CD14-positive monocyte (primary cell): ENCODE data around the gene PXDN. TPM values are rescaled to one million over a fixed set of nuclear protein-coding genes. Genes with fewer than 3 reads are reported as not detected.

Experiments used
- DNase-seq, 3 donors: peaks; one replicate each; pipeline ENCODE4 v3.0.0-alpha.2; 2011 to 2022
- H2AFZ ChIP-seq: 2 replicates; pipeline ENCODE4 v1.6.0; 2012; ENCODE audit warnings: mild to moderate bottlenecking, low read depth, low read length, inconsistent platforms; ENCODE audit not compliant: insufficient read depth, poor library complexity, severe bottlenecking
- H3K27ac ChIP-seq, 2 donors: 1 replicate in 1 of 2; 2 replicates in 1 of 2; pipeline ENCODE4 v1.5.1; 2012 to 2013; ENCODE audit warnings: low read length in 2 of 2, control low read depth in 1 of 2, inconsistent platforms in 1 of 2, low read depth in 1 of 2, mild to moderate bottlenecking in 1 of 2
- H3K27me3 ChIP-seq, 2 donors: one replicate each; pipeline versions ENCODE4 v1.6.0 to v1.6.1; 2011 to 2013; ENCODE audit warnings: low read length in 2 of 2; ENCODE audit not compliant: control insufficient read depth in 2 of 2, insufficient read depth in 2 of 2
- H3K36me3 ChIP-seq, 2 donors: replicated peaks in 1 of 2; 1 replicate in 1 of 2; 2 replicates in 1 of 2; pipeline versions ENCODE4 v1.5.1 to v1.6.1; 2012 to 2013; ENCODE audit warnings: low read length in 2 of 2, control low read depth in 1 of 2, inconsistent platforms in 1 of 2, mild to moderate bottlenecking in 1 of 2; ENCODE audit not compliant: insufficient read depth in 2 of 2, control insufficient read depth in 1 of 2
- H3K4me1 ChIP-seq, 2 donors: 1 replicate in 1 of 2; 2 replicates in 1 of 2; pipeline versions ENCODE4 v1.5.1 to v1.6.1; 2012 to 2013; ENCODE audit warnings: low read length in 2 of 2, control low read depth in 1 of 2, inconsistent platforms in 1 of 2, mild to moderate bottlenecking in 1 of 2, moderate library complexity in 1 of 2; ENCODE audit not compliant: insufficient read depth in 2 of 2, control insufficient read depth in 1 of 2
- H3K4me2 ChIP-seq: replicated peaks from 2 replicates; pipeline ENCODE3; 2012; ENCODE audit warnings: low read length, moderate library complexity, mild to moderate bottlenecking; ENCODE audit not compliant: poor library complexity, severe bottlenecking; ENCODE audit errors: extremely low read depth
- H3K4me3 ChIP-seq, 3 experiments: fragments of 200-600 bp in 1 of 3; sonication (generic) in 1 of 3; replicated peaks in 1 of 3; 1 replicate in 2 of 3; 2 replicates in 1 of 3; pipeline ENCODE4 v1.5.1; 2011 to 2013; ENCODE audit warnings: low read length in 3 of 3, mild to moderate bottlenecking in 3 of 3, control low read depth in 2 of 3, low read depth in 2 of 3, inconsistent platforms in 1 of 3, moderate library complexity in 1 of 3
- H3K79me2 ChIP-seq: 2 replicates; pipeline ENCODE4 v1.6.0; 2012; ENCODE audit warnings: mild to moderate bottlenecking, control low read depth, inconsistent platforms, low read length, moderate library complexity; ENCODE audit not compliant: insufficient read depth
- H3K9ac ChIP-seq: 2 replicates; pipeline ENCODE4 v1.6.0; 2017; ENCODE audit warnings: low read length, mild to moderate bottlenecking; ENCODE audit not compliant: insufficient read depth, poor library complexity, severe bottlenecking
- H3K9me3 ChIP-seq, 2 donors: replicated peaks in 1 of 2; 1 replicate in 1 of 2; 2 replicates in 1 of 2; pipeline versions ENCODE4 v1.5.1 to v1.6.1; 2012 to 2013; ENCODE audit warnings: low read length in 2 of 2, control low read depth in 1 of 2; ENCODE audit not compliant: control insufficient read depth in 1 of 2, insufficient read depth in 1 of 2
- H4K20me1 ChIP-seq: 2 replicates; pipeline ENCODE4 v1.6.0; 2012; ENCODE audit warnings: mild to moderate bottlenecking, low read length, control low read depth, moderate library complexity; ENCODE audit not compliant: insufficient read depth
- H3K27ac Mint-ChIP-seq, 7 donors: one replicate each; pipeline ENCODE4 v1.8.0; 2020; ENCODE audit warnings: mild to moderate bottlenecking in 7 of 7, mixed read lengths in 7 of 7, moderate library complexity in 6 of 7, inconsistent platforms in 2 of 7
- H3K27me3 Mint-ChIP-seq, 3 donors: one replicate each; pipeline ENCODE4 v1.8.0; 2021 to 2022; ENCODE audit warnings: low read depth in 3 of 3, mild to moderate bottlenecking in 3 of 3, mixed read lengths in 3 of 3, moderate library complexity in 3 of 3, inconsistent platforms in 1 of 3
- H3K36me3 Mint-ChIP-seq, 2 donors: one replicate each; pipeline ENCODE4 v1.8.0; 2020; ENCODE audit warnings: mixed read lengths in 2 of 2, inconsistent platforms in 1 of 2, mild to moderate bottlenecking in 1 of 2
- H3K4me1 Mint-ChIP-seq: one replicate; pipeline ENCODE4 v1.8.0; 2020; ENCODE audit warnings: mild to moderate bottlenecking, mixed read lengths
- H3K4me3 Mint-ChIP-seq, 2 donors: one replicate each; pipeline ENCODE4 v1.8.0; 2020; ENCODE audit warnings: mild to moderate bottlenecking in 2 of 2, mixed read lengths in 2 of 2, moderate library complexity in 1 of 2
- H3K9me3 Mint-ChIP-seq, 7 donors: one replicate each; pipeline ENCODE4 v1.8.0; 2020 to 2022; ENCODE audit warnings: mixed read lengths in 7 of 7, mild to moderate bottlenecking in 6 of 7, moderate library complexity in 6 of 7, inconsistent platforms in 2 of 7
- WGBS: methylation state at CpG from one replicate; pipeline ENCODE4 v1.1.5; 2013; ENCODE audit warnings: missing lambda C conversion rate; ENCODE audit not compliant: insufficient coverage; 5-methylcytosine and 5-hydroxymethylcytosine counted together
- intact Hi-C, 2 donors: fragments of 100-400 bp; cut with micrococcal nuclease; formaldehyde crosslinking; loops; one replicate each; pipeline versions ENCODE4 v1.15.0 to v1.15.1; 2023
- polyA plus RNA-seq, 3 donors: library from polyadenylated mRNA; depleted of rRNA in 1 of 3; unstranded in 2 of 3; stranded (reverse) in 1 of 3; fragments of 300-500 nt in 2 of 3; fragments of >200 nt in 1 of 3; fragmentation: Illumina TruSeq in 2 of 3; gene quantifications; 1 replicate in 2 of 3; 2 replicates in 1 of 3; pipeline ENCODE4 v1.2.3, GENCODE V29; 2012 to 2021
- TF ChIP-seq, protein P1 (sequence below): fragments of 200-600 bp; IDR thresholded peaks from one replicate; pipeline ENCODE4 v1.8.0; 2022; ENCODE audit warnings: antibody characterized with exemption, mild to moderate bottlenecking

The PXDN gene
- polyA plus RNA-seq, 3 donors, result not detected

DNA sequence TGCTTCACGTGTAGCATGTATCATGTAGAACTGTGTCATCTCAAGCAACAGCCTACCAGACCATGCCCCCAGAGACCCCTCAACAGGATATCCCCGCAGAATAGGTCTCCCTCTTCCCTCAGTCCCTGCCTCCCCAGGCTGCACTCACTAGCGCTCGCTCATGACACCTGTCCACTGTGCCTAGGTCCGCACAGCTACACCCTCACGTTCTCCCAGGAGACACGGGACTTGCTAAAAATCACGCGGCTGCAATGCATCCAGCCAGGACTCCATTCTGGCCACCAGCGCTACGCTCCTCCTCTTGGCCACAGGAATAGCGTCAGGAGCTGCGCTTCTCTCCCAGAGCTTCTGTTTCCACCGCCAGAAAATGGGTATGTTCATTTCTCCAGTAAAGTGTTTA is 2.5 kb downstream of the PXDN start:
- H3K9ac ChIP-seq, result no peak overlapping the region
- no peaks in the 10 kb centered on the region for H3K9me3 ChIP-seq
- WGBS, result 96% methylated on average over 11 of the region's 14 CpGs
- H3K4me3 ChIP-seq, result no peak overlapping the region
- H3K4me1 ChIP-seq, result no peaks in the 10 kb centered on the region
- H3K36me3 ChIP-seq, result no peaks in the 10 kb centered on the region
- peaks cover 0 to 33% of the 10 kb centered on the region in 2 donors for H3K27me3 ChIP-seq
- no peaks in the 10 kb centered on the region for H3K36me3 Mint-ChIP-seq
- peaks cover 0 to 3% (median 0%) of the 10 kb centered on the region in 7 donors for H3K9me3 Mint-ChIP-seq
- H3K27ac ChIP-seq, result no peak overlapping the region
- H3K79me2 ChIP-seq, result no peaks in the 10 kb centered on the region
- H3K4me3 Mint-ChIP-seq, result peak overlapping the region in 1 of 2 donors; percentile 49
- H2AFZ ChIP-seq, result no peak overlapping the region
- H3K27me3 Mint-ChIP-seq, result peaks cover 39 to 44% (median 43%) of the 10 kb centered on the region in 3 donors
- no peaks in the 10 kb centered on the region for H4K20me1 ChIP-seq
- intact Hi-C loops, result no loop called here
- no peak overlapping the region for H3K4me2 ChIP-seq
- no peak overlapping the region for H3K27ac Mint-ChIP-seq
- DNase-seq, result no peak
- H3K4me1 Mint-ChIP-seq, result peaks cover 6% of the 10 kb centered on the region
- TF ChIP-seq, protein P1, sequence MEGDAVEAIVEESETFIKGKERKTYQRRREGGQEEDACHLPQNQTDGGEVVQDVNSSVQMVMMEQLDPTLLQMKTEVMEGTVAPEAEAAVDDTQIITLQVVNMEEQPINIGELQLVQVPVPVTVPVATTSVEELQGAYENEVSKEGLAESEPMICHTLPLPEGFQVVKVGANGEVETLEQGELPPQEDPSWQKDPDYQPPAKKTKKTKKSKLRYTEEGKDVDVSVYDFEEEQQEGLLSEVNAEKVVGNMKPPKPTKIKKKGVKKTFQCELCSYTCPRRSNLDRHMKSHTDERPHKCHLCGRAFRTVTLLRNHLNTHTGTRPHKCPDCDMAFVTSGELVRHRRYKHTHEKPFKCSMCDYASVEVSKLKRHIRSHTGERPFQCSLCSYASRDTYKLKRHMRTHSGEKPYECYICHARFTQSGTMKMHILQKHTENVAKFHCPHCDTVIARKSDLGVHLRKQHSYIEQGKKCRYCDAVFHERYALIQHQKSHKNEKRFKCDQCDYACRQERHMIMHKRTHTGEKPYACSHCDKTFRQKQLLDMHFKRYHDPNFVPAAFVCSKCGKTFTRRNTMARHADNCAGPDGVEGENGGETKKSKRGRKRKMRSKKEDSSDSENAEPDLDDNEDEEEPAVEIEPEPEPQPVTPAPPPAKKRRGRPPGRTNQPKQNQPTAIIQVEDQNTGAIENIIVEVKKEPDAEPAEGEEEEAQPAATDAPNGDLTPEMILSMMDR, result no peak

DNA sequence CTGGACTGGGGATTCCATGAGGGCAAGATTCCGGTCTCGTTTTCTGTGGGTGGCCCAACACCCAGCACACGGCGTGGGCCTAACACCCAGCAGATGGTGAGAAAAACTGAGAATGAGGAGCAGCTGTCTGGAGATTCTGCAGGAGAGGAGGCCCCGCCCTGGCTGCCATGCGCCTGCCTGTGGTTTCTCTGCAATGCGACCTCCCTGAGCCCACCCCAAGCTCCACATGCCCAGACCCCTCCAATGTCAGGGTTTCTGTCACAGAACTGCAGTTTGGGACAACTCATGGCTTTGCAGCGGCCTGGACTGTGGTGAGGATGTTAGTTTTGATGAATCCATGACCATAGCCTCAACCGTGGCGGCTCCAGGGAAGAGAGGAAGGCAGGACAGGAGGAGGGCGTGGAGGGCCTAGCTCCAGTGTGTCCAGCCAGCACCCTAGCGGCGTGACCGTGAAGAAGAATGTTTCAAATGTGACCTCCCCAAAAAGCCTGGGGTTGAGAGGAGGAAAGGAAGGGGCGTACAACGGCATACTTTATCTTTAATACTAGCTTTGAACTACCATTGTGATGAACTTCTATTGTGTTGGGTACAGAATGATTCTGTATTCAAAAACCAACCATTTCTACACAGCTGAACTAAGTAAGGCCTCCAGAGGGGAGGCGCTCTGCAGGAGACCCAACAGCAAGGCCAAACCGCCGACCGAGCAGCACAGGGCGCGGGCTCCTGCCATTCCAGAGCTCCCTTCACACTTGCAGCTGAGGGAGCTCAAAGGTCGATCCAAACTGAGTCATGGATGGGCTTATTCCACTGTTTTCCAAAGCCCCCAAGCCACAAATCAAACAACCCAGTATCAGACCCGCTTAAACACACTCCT is 3.4 kb downstream of the PXDN start:
- peaks cover 6% of the 10 kb centered on the region for H3K4me1 Mint-ChIP-seq
- Histone ChIP-seq H3K27me3 (peaks cover 0 to 31% of the 10 kb centered on the region in 2 donors), H3K9me3 (no peaks in the 10 kb centered on the region), H3K79me2 (no peaks in the 10 kb centered on the region), H2AFZ (no peak overlapping the region), H3K36me3 (no peaks in the 10 kb centered on the region), H3K9ac (no peak overlapping the region), H4K20me1 (no peaks in the 10 kb centered on the region), H3K4me2 (no peak overlapping the region), H3K4me3 (no peak overlapping the region), H3K27ac (no peak overlapping the region), H3K4me1 (no peaks in the 10 kb centered on the region)
- TF ChIP-seq, protein P1, result no peak
- DNase-seq, result no peak
- intact Hi-C loops, result no loop called here
- no peak overlapping the region for H3K27ac Mint-ChIP-seq
- WGBS, result 64% methylated on average over 10 of the region's 24 CpGs
- H3K4me3 Mint-ChIP-seq, result no peak overlapping the region
- peaks cover 0 to 6% (median 0%) of the 10 kb centered on the region in 7 donors for H3K9me3 Mint-ChIP-seq
- no peaks in the 10 kb centered on the region for H3K36me3 Mint-ChIP-seq
- H3K27me3 Mint-ChIP-seq, result peaks cover 33 to 37% (median 36%) of the 10 kb centered on the region in 3 donors
